Suppressor macrophage (primary cell): Measurements from ENCODE around the gene NUPR1.

ENCODE experiments used
- DNase-seq, 4 experiments: peaks; one replicate each; pipeline ENCODE4 v3.0.0-alpha.2; 2020 to 2022

NUPR1 gene

DNA sequence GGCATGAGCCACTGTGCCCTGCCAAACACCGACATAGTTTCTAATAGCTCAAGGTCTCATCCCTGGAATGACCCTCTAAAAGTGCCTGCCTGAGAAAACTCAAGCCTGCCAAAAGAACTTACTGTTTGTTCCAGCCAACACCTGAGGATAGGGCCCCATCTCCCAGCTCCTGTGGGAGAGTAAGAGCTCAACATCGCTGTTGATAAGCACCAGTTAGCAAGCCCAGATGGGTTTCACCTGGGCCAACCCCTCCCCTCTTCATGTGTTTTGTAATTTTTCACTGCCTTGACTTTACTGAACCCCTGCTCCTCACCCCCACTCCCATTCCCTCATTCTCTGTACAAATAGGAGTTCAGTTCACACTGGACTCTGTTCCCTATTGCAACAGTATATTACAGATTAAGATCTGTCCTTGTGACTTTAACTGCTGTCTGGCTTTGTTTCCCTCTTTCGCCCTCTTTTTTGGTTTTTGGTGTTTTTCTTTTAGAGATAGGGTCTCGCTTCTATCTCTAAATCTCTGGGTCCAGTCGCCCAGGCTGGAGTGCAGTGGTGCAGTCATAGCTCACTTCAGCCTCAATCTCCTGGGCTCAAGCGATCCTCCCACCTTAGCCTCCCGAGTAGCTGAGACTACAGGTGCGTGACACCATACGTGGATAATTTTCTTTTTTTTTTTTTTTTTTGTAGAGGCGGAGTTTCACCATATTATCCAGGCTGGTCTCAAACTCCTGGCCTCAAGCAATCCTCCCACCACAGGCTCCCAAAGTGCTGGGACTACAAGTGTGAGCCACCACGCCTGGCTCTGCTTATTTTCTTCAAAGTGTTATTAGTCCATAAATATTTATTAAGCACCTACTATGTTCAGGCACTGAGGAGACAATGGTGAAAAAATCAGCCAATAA is 12.3 kb downstream of the NUPR1 start:
- DNase-seq, result no peak

DNA sequence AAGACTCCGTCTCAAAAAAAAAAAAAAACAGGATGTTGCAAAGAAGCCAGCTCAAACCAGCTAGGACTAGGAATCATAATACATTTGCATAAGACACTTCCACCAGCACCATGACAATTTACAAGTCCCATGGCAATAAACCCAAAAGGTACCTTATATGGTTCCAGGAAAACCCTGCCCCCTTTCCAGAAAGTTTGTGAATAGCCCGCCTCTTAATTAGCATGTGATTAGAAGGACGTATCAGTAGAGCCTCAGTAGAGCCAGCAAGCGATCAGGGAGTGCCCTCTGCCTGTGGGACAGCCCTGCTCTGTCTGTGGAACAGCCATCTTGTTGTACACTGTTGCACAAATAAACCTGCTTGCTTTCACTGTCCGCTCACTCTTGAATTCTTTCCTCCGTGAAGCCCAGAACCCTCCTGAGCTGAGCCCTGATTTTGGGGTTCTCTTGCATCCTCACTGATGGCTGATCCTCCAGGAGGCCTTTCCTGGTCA is 14.0 kb downstream of the NUPR1 start:
- DNase-seq, result peak in 3 of 4 experiments; percentile 31 to 59 (median 51)

DNA sequence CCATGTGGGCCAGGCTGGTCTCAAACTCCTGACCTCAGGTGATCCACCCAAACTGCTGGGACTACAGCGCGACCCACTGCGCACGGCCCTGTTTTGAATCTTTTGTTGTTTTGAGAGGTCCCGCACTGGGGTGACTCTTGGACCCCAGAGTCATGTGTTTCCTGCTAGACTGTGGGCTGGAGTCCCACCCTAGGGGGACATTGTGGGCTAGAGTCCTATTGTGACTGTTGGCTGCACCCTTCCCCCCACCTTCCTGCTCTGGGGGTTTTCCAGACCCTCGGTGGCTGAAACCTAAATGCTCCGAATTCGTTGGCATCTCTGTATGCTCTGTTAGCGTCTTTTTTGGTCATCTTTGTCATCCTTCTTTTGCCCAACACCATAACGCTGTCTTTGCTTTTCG is 16.0 kb downstream of the NUPR1 start:
- DNase-seq, result no peak

DNA sequence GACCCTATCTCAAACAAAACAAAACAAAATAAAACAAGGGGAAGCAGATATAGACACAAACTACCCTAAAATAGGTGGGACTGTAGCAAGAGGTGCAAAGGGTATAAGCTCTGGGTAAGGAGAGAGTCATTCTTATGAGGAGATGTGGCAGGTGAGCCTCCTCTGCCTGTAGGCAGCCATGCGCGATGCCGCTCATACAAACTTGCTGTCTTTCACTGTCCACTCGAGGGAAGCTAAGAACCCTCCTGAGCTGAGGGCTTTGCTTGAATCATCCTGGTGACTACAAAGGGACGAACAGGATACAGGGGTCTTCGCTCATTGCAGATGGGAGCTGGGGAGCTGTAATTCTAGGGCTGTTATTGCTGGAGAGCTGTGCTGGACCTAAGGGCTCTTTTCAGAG is 17.3 kb downstream of the NUPR1 start:
- no peak for DNase-seq

DNA sequence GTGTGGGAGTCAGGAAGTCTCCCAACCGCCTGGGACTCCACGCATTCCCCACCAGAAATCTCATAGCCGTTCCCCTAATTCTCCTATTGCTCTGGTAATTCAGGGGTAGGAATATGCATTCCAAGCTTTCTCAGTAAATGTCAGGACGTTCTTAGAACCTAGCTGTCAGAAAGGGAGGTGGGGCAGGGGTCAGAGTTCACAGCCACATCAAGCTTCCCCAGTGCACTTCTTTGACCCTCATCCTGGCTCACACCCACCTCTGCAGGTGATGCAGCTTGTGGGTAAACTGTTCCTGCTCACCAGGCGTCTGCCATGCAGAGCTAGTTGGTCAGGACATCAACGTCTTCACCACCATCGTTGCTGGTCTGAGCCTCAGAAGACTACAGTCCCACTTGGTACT is 18.1 kb downstream of the NUPR1 start:
- no peak for DNase-seq

DNA sequence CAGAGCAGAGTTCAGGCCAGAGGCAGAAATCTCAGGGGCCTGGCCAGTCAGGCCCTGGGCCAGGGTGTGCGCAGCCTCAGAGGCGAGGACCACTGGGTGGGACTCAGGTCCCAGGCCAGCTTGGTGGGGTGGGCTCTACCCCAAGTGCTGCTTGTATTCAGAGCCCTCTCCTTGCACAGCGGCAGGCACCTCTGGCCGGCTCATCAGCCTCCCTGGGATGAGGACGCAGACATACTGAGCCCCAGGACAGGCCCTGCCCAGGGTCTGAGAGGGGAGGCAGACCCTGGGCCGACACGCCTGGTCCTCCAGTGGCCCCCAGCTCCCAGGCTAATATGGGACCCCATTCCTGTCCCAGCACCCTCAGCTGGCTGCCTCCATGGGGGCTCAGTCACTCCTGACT is 24.5 kb downstream of the NUPR1 start:
- no peak for DNase-seq

DNA sequence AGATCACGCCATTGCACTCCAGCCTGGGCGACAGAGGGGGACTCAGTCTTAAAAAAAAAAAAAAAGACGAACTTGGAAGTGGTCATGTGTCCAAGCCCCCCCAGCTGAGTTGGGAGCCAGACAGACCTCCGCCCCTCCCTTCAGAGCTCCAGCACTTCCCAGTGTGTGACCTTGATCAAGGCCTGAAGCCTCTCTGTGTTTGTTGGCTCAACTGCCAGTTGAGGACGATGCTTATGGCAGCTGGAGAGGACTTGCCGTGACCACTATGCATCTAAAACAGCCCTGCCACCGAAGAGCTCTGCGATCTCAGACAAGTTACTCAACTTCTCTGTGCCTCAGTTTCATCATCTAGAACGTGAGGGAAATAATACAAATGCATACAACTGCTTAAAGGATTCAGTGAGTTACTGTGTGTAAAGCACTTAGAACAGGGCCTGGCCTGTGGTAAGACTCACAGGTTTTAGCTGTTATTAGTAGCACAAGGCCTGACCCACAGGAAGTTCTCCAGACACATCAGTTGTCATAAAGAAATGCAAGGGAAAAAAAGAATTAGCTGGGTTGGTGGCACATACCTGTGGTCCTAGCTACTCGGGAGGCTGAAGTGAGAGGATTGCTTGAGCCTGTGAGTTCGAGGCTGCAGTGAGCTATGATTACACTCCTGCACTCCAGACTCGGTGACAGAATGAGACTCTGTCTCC is 25.1 kb downstream of the NUPR1 start:
- no peak for DNase-seq

DNA sequence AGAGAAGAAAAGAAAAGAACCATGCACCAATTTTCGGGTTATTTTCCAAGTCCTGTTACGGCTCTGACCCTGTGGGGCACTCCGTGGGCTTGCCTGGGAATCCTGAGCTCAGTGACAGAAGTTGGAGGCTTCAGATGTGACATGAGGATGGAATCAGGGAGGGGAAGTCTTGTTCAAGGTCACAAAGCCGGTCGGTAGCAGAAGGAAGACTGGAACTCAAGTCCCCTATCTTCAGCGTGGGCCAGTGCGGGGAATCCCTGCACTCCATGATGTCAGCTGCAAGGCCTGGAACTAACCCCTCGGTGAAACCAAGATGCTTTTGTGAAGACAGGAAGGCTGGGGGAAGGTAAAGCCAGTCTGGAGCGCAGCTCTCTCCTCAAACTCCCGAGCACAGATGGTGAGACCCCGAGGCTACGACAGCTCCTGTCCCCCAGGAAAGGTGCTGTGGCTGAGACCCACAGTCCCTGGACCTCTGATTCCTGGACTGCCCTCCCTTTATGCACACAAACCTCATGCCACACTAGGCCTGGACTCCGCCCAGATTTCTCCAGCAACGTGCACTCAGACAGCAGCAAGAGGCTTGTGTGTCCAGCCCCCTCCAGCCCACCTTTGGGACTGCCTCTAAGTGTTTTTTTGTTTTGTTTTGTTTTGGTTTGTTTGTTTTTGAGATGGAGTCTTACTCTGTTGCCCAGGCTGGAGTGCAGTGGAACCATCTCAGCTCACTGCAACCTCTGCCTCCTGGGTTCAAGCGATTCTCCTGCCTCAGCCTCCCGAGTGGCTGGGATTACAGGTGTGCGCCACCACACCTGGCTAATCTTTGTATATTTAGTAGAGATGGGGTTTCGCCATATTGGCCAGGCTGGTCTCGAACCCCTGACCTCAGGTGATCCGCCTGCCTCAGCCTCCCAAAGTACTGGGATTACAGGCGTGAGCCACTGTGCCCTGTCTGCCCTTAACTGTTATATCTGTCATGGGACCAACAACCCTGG is 26.7 kb downstream of the NUPR1 start:
- DNase-seq, result no peak

DNA sequence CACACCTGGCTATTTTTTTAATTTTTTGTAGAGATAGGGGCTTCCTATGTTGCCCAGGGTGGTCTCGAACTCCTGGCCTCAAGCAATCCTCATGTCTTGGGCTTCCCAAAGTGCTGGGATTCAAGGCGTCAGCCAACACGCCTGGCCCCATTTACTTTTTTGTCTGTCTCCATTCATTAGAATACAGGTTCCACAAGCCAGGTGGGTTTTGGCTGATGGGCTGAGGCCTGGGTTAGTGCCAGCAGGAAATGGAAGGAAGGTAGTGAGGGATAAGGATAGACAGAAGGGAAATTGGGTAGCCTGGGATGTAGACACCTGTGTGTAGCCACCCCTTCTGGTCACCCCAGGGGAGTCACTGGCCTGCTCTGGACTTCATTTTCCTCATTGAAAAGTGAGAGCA is 27.7 kb downstream of the NUPR1 start:
- DNase-seq, result no peak

DNA sequence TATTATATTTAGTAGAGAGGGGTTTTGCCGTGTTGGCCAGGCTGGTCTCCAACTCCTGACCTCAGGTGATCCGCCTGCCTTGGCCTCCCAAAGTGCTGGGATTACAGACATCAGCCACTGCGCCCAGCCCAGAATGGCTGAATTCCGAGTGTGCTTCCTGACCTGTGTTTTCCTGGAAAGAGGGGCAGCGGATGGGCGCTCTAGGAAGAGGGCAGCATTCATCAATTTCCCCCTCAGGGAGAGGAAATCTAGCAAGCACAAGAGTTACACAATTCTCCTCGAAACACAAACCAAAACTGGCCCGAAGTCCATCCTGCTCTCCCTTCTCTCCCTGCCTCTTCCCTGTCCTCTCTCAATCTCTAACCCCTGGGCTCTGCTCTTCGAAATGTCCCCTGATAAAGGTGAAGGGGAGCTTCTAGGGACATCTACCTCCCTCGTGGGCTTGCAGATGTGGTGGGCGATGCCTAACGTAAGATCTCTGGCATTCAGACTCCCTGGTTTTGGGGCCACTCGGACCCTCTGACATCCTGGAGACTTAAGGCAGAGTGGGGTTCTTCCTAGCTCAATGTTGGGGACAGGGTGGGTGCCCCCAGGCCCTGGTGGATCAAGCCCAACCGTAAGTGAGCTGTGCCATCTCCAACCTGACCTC is 33.2 kb downstream of the NUPR1 start:
- DNase-seq, result peak in 2 of 4 experiments; percentile 25 to 37

DNA sequence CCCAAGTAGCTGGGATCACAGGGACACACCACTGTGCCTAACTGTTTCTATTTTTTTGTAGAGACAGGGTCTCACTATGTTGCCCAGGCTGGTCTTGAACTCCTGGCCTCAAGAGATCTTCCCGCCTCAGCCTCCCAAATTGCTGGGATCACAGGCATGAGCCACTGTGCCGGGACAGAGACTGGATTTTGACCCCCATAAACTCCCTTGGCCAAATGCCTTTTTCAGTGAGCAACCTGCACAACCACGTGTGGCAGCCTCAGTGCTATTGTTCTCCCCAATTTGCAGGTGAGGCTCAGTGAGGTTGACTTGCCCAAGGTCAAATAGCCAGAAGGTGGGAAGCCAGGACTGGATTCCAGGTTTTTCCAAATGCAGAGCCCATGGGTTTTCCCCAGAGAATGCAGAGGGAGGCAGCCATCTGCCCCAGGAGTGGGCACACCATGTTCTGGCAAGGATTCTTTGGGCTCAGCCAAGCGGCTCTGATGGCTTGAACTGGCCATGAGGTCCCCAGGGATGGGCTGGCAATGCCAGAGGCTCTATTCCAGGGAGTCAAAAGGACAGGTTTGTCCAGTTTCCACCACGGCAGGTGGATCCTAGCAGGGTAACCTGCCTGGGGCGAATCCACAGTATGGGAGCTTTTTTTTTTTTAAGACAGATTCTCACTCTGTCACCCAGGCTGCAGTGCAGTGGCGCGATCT is 33.9 kb downstream of the NUPR1 start:
- no peak for DNase-seq

DNA sequence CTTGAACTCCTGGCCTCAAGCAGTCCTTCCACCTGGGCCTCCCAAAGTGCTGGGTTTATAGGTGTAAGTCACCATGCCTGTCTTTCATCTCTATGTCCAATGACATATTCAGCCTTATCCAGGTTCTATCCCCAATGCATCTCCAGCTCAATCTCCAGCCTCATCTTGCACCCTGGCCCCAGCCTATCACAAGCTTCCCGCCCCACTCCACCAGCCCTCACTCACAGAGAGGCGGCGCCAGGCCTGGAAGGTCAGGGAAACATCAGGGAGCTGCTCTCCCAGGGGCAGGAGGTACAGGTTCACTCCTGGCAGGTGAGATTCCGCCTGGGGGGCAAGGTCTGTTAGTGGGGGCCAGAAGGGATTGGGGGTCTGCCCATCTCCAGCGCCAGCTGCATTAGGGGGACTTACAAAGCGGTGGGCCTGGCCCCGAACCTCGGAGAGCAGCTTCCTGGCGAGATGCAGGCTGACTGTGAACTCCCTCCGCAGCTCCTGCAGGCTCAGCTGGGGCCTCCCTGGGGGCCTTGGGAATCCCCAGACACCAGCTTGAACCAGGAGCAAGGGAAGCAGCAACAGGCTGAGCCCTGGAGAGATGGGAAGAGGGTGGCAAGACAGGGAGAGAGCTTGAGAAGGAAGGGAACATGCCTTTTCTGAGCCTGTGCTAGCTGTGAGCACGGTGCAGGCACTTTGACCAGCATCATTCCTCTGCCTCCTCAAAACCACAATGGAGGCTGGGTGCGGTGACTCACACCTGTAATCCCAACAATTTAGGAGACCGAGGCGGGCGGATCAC is 35.1 kb downstream of the NUPR1 start:
- no peak for DNase-seq

DNA sequence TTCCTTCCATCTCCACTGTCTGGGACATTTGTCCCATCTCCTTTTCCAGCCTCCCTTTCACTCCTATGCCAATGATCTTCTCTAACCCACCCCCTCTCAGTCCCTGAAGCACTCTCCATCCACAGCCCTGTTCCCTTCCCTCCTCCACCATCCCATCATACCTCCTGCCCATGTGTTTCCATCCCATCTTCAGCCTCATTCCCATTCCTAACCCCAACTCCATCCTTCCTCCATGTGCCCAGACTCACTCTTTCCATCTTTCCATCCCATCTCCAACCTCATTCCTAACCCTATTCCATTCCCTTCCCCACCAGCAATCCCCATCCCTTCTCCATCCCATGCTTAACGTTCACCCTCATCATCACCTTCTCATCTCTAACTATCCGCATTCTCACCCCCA is 36.5 kb downstream of the NUPR1 start:
- no peak for DNase-seq

DNA sequence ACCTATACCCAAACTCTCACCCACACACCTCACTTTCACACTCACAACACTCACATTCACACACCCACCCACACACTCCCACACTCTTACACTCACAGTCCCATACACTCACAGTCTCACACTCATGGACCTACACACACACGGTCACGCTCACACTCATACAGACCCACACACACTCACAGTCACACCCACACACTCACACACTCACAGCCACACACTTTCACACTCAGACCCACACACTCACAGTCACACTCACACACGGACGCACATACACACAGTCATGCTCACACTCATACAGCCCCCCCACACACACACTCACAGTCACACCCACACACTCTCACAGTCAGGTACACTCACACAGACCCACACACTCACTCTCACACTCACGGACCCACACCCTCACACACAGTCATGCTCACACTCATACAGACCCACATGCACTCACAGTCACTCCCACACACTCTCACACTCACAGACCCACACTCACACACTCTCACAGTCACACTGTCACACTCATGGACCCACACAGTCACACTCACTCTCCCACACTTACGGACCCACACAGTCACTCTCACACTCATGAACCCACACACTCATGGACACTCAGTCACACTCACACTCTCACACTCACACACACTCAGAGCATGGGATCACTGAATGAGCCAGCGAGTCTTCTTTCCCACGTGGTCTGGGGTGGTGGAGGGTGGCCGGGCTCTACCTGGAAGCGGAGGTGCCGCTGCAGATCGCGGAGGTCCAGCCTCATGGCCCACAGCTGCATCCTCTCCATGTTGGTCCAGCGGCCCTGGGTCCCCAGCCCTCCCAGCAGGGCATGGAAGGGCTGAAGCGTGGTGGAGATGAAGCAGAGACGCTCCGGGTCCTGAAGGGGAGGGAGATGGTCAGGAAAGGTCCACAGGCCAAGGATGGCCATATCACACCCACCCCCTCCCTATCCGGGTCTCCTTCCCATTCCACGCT is 37.2 kb downstream of the NUPR1 start:
- no peak for DNase-seq

DNA sequence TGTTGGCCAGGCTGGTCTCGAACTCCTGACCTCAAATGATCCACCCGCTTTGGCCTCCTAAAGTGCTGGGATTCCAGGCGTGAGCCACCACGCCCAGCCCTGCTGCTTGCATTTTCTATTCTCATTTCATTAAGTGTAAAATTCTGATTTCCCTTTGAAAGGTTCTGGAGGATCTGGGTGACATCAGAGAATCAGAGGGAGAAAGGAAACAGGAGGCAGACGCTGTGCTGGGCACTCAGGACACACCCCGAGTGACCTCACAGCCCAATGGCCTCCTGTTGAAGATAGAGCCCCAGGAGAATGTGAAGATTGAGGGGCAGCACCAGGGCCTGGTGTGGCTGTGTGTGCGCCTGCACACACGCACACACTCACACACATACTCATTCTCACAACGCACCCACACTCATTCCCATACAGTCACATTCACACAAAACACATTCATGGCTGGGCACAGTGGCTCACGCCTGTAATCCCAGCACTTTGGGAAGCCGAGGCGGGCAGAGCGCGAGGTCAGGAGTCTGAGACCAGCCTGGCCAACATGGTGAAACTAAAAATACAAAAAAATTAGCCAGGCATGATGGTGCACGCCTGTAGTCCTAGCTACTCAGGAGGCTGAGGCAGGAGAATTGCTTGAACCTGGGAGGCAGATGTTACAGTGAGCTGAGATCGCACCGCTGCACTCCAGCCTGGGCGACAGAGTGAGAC is 38.1 kb downstream of the NUPR1 start:
- peak in 1 of 4 experiments; percentile 20 for DNase-seq

DNA sequence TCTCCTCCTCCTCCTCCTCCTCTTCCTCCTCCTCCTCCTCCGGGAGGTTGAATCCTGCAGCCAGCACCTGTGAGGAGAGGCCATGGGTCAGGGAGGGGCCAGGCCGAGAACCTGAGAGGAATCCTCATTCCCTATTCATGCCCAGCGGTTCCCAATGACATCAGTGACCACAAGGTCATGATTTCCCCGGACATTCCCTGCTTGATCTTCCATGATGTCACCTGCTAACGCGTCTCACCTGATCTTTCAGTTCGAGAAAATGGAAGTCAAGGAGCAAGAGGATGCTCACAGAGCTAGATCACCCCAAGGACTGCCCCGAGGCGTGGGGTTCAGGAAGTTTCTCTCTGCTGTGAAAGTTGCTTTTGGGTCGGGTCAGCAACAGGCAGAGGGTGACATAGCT is 38.9 kb downstream of the NUPR1 start:
- DNase-seq, result no peak

DNA sequence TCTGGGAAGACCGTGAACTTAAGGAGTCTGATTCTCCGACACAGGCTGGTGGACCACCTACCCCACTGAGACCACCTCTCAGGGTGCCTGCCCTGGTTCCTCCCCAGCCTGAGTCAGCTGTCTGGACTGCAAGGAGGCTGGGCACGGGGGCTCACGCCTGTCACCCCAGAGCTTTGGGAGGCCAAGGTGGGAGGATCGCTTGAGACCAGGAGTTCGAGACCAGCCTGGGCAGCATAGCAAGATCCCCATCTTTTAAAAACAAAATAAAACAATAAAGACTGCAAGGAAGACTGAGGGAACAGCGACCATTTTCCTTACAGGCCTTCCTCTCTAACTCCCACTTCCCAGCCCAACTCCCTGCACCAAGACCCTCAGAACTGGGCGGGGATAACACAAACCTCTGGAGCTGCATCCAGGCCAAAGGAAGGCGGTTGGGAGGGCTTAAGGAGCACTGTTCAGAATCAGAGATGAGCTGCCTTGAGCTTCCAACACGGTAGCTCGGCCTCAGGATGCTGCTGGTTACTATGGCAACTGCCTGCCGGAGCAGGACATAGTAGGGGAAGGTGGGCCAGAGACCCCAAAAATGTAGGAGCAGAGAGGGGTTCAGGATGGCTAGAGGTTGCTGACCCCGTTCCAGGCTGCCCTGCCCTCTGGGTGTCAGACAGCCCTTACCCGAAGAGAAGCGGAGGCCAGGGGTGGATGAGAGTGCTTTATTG is 40.0 kb downstream of the NUPR1 start:
- no peak for DNase-seq
